Adrenal gland (tissue), 5 donors: ENCODE data around the gene CUEDC1.

Experiments
- CTCF ChIP-seq, 6 experiments: fragments of 450-650 bp in 4 of 6; fragments of 200-600 bp in 2 of 6; sonication (generic) in 1 of 6; IDR thresholded peaks; 1 replicate in 5 of 6; 2 replicates in 1 of 6; pipeline versions ENCODE4 v1.5.1 to v1.8.0; 2016 to 2021; ENCODE audit warnings: antibody characterized with exemption in 6 of 6, mild to moderate bottlenecking in 2 of 6, moderate library complexity in 1 of 6
- POLR2A ChIP-seq, 2 donors: fragments of 450-650 bp; IDR thresholded peaks; one replicate each; pipeline ENCODE4 v1.6.1; 2017; ENCODE audit warnings: antibody characterized with exemption in 2 of 2, mild to moderate bottlenecking in 2 of 2, moderate library complexity in 1 of 2
- donor health status: DM: no; HTN: no; CAD: no.

- TF ChIP-seq POLR2A (IDR thresholded peaks at IDR 0.05) (no peak), CTCF (IDR thresholded peaks at IDR 0.05) (no peak)
These were observed 9.0 kb downstream of the CUEDC1 start for GRCh38 chr17:57945996-57946797.
